Lower lobe of right lung (tissue), 2 donors: ENCODE measurements around the gene TPI1. TPM values are rescaled to one million over a fixed set of nuclear protein-coding genes. Genes with fewer than 3 reads are reported as not detected.
"Not testable (repeated sequence)": the region's sequence is repeated elsewhere in the genome, so short reads cannot be mapped to it uniquely, and the experiment has no call there.

Source experiments
- ATAC-seq, 2 donors: fragments of 200-7000 bp; cut with Tn5 transposase; one replicate each; pipeline ENCODE4 v1.9.1; 2020 to 2022; ENCODE audit warnings: mild to moderate bottlenecking in 2 of 2, moderate library complexity in 2 of 2
- DNase-seq: peaks from one replicate; pipeline ENCODE4 v3.0.0-alpha.2; 2020
- H3K27ac ChIP-seq: fragments of 200-600 bp; one replicate; pipeline ENCODE4 v1.8.0; 2022
- H3K27me3 ChIP-seq: fragments of 200-600 bp; one replicate; pipeline ENCODE4 v1.8.0; 2022; ENCODE audit warnings: low read depth
- H3K36me3 ChIP-seq: fragments of 200-600 bp; one replicate; pipeline ENCODE4 v1.8.0; 2022; ENCODE audit warnings: mild to moderate bottlenecking
- H3K4me1 ChIP-seq: fragments of 200-600 bp; one replicate; pipeline ENCODE4 v1.8.0; 2022
- H3K4me3 ChIP-seq: fragments of 200-600 bp; one replicate; pipeline ENCODE4 v1.8.0; 2022; ENCODE audit warnings: mild to moderate bottlenecking
- H3K9me3 ChIP-seq: fragments of 200-600 bp; one replicate; pipeline ENCODE4 v1.8.0; 2022
- CTCF ChIP-seq: fragments of 200-600 bp; IDR thresholded peaks from one replicate; pipeline ENCODE4 v1.8.0; 2022; ENCODE audit warnings: antibody characterized with exemption, mild to moderate bottlenecking
- intact Hi-C: fragments of 100-400 bp; cut with DNase I; formaldehyde crosslinking; loops from one replicate; pipeline ENCODE4 v1.11.0; 2022
- total RNA-seq: library from RNA; stranded (reverse); fragmentation: NEBNext Ultra II Directional; extraction: Animal tissue kit (Norgen Biotek cat#: 25700); gene quantifications from one replicate; pipeline ENCODE4 v1.2.1, GENCODE V29; 2021
- donor health status: DM: no; HTN: yes; CAD: no; lungs with severe emphysema.

TPI1 gene
- total RNA-seq, 1 donor from 2014 or later = 278 TPM

GRCh38 chr12:6883252-6883651 is 15.9 kb downstream of the TPI1 start:
- intact Hi-C loops = no loop called here
- no peak for ATAC-seq
- Histone ChIP-seq H3K4me3 (no peak overlapping the region), H3K9me3 (no peaks in the 10 kb centered on the region), H3K36me3 (peaks cover 22% of the 10 kb centered on the region), H3K4me1 (peaks cover 15% of the 10 kb centered on the region), H3K27ac (no peak overlapping the region), H3K27me3 (no peaks in the 10 kb centered on the region)
- TF ChIP-seq CTCF = no peak
- no peak for DNase-seq

GRCh38 chr12:6883683-6884082 is 16.4 kb downstream of the TPI1 start:
- H3K27me3 ChIP-seq = no peaks in the 10 kb centered on the region
- no peaks in the 10 kb centered on the region for H3K9me3 ChIP-seq
- H3K27ac ChIP-seq = no peak overlapping the region
- intact Hi-C loops = no loop called here
- no peak for TF ChIP-seq CTCF
- peaks cover 22% of the 10 kb centered on the region for H3K36me3 ChIP-seq
- peaks cover 16% of the 10 kb centered on the region for H3K4me1 ChIP-seq
- H3K4me3 ChIP-seq = no peak overlapping the region
- ATAC-seq = no peak
- DNase-seq = no peak

- peaks cover 22% of the 10 kb centered on the region for H3K36me3 ChIP-seq
- H3K4me3 ChIP-seq = no peak overlapping the region
- no peaks in the 10 kb centered on the region for H3K9me3 ChIP-seq
- no peak for ATAC-seq
- DNase-seq = no peak
- intact Hi-C loops = no loop called here
- no peak overlapping the region for H3K27ac ChIP-seq
- H3K4me1 ChIP-seq = peaks cover 16% of the 10 kb centered on the region
- H3K27me3 ChIP-seq = no peaks in the 10 kb centered on the region
- TF ChIP-seq CTCF = no peak
Measured at GRCh38 chr12:6884539-6884938, 17.2 kb downstream of the TPI1 start.

- intact Hi-C loops, H3K4me3 ChIP-seq, H3K9me3 ChIP-seq, H3K27me3 ChIP-seq, DNase-seq: not testable (repeated sequence)
- Histone ChIP-seq H3K4me1 (peaks cover 26% of the 10 kb centered on the region), H3K36me3 (peaks cover 22% of the 10 kb centered on the region), H3K27ac (peak overlapping the region; percentile 79)
- ATAC-seq = peak in 1 of 2 donors; percentile 16
Measured at GRCh38 chr12:6886206-6886999, 19.1 kb downstream of the TPI1 start.

GRCh38 chr12:6887460-6887859 is 20.1 kb downstream of the TPI1 start:
- DNase-seq (peak; percentile 77), ATAC-seq (peak; percentile 5 to 43)
- no peak overlapping the region for H3K4me3 ChIP-seq
- no peaks in the 10 kb centered on the region for H3K9me3 ChIP-seq
- H3K27me3 ChIP-seq = no peaks in the 10 kb centered on the region
- H3K27ac ChIP-seq = peak overlapping the region; percentile 79
- H3K36me3 ChIP-seq = peaks cover 22% of the 10 kb centered on the region
- H3K4me1 ChIP-seq = peaks cover 32% of the 10 kb centered on the region
- intact Hi-C loops = no loop called here
- TF ChIP-seq CTCF = no peak

GRCh38 chr12:6888360-6888759 is 21.0 kb downstream of the TPI1 start:
- Histone ChIP-seq H3K4me1 (peaks cover 32% of the 10 kb centered on the region), H3K27ac (no peak overlapping the region), H3K36me3 (peaks cover 21% of the 10 kb centered on the region), H3K27me3 (no peaks in the 10 kb centered on the region), H3K9me3 (no peaks in the 10 kb centered on the region), H3K4me3 (no peak overlapping the region)
- TF ChIP-seq CTCF = no peak
- ATAC-seq = no peak
- no peak for DNase-seq
- intact Hi-C loops = no loop called here

GRCh38 chr12:6888794-6889193 is 21.5 kb downstream of the TPI1 start:
- DNase-seq = not testable (repeated sequence)

GRCh38 chr12:6889775-6890573 is 22.6 kb downstream of the TPI1 start:
- intact Hi-C loops, DNase-seq, H3K4me3 ChIP-seq: not testable (repeated sequence)

More at GRCh38 chr12:6888794-6889193, 21.5 kb downstream of the TPI1 start:
- intact Hi-C loops, H3K9me3 ChIP-seq, H3K27me3 ChIP-seq, ATAC-seq, H3K27ac ChIP-seq, H3K4me3 ChIP-seq: not testable (repeated sequence)
- Histone ChIP-seq H3K36me3 (peaks cover 17% of the 10 kb centered on the region), H3K4me1 (peaks cover 32% of the 10 kb centered on the region)

More at GRCh38 chr12:6889775-6890573, 22.6 kb downstream of the TPI1 start:
- H3K27me3 ChIP-seq, H3K36me3 ChIP-seq, ATAC-seq, H3K9me3 ChIP-seq: not testable (repeated sequence)
- peak overlapping the region; percentile 94 for H3K27ac ChIP-seq
- peaks cover 32% of the 10 kb centered on the region for H3K4me1 ChIP-seq
